CD4-positive, alpha-beta memory T cell (primary cell): Measurements from ENCODE around the gene UBB. TPM values are rescaled to one million over a fixed set of nuclear protein-coding genes. Genes with fewer than 3 reads are reported as not detected.
"Not testable (repeated sequence)": the region's sequence is repeated elsewhere in the genome, so short reads cannot be mapped to it uniquely, and the experiment has no call there.

Source experiments
- CTCF ChIA-PET: fragments of 350-600 bp; sonication (Branson Sonifier 250); formaldehyde crosslinking; loops from one replicate; lab custom pipeline; 2021; ENCODE audit warnings: inconsistent platforms; ENCODE audit not compliant: partially characterized antibody; lab: Charles Lee
- POLR2A ChIA-PET: fragments of 350-600 bp; sonication (Branson Sonifier 250); formaldehyde crosslinking; loops from one replicate; lab custom pipeline; 2021; ENCODE audit not compliant: partially characterized antibody; lab: Charles Lee
- DNase-seq, 5 donors: peaks; one replicate each; pipeline versions ENCODE4 v3.0.0 to v3.0.0-alpha.2; 2020 to 2022; ENCODE audit warnings: mixed read lengths in 1 of 5
- H3K27ac ChIP-seq: one replicate; pipeline ENCODE4 v1.7.0; 2013; ENCODE audit warnings: low read depth, low read length
- H3K27me3 ChIP-seq: 2 replicates; pipeline ENCODE4 v1.7.0; 2013; ENCODE audit warnings: mild to moderate bottlenecking, low read length, moderate library complexity; ENCODE audit not compliant: insufficient read depth
- H3K36me3 ChIP-seq: 2 replicates; pipeline ENCODE4 v1.7.0; 2013; ENCODE audit warnings: mild to moderate bottlenecking, low read length, moderate library complexity; ENCODE audit not compliant: insufficient read depth
- H3K4me1 ChIP-seq: 2 replicates; pipeline ENCODE4 v1.7.0; 2013; ENCODE audit warnings: mild to moderate bottlenecking, low read length, moderate library complexity; ENCODE audit not compliant: insufficient read depth
- H3K4me3 ChIP-seq, 2 donors: one replicate each; pipeline ENCODE4 v1.7.0; 2013; ENCODE audit warnings: low read length in 2 of 2, mild to moderate bottlenecking in 1 of 2
- H3K9me3 ChIP-seq, 2 donors: one replicate each; pipeline ENCODE4 v1.7.0; 2013; ENCODE audit warnings: low read length in 2 of 2, control low read depth in 1 of 2; ENCODE audit not compliant: control insufficient read depth in 1 of 2
- H3K27ac Mint-ChIP-seq, 7 donors: one replicate each; pipeline ENCODE4 v1.8.0; 2020 to 2021; ENCODE audit warnings: mixed read lengths in 7 of 7, mild to moderate bottlenecking in 6 of 7, inconsistent platforms in 3 of 7, moderate library complexity in 3 of 7
- H3K27me3 Mint-ChIP-seq, 2 donors: one replicate each; pipeline ENCODE4 v1.8.0; 2020 to 2021; ENCODE audit warnings: mixed read lengths in 2 of 2
- H3K36me3 Mint-ChIP-seq, 2 donors: one replicate each; pipeline ENCODE4 v1.8.0; 2020 to 2021; ENCODE audit warnings: mixed read lengths in 2 of 2, inconsistent platforms in 1 of 2, mild to moderate bottlenecking in 1 of 2
- H3K4me1 Mint-ChIP-seq, 4 donors: one replicate each; pipeline ENCODE4 v1.8.0; 2020 to 2021; ENCODE audit warnings: mixed read lengths in 4 of 4, mild to moderate bottlenecking in 1 of 4
- H3K4me3 Mint-ChIP-seq, 8 donors: one replicate each; pipeline ENCODE4 v1.8.0; 2020 to 2021; ENCODE audit warnings: mixed read lengths in 8 of 8, mild to moderate bottlenecking in 7 of 8, moderate library complexity in 6 of 8, inconsistent platforms in 3 of 8
- H3K9me3 Mint-ChIP-seq, 8 donors: one replicate each; pipeline ENCODE4 v1.8.0; 2020 to 2021; ENCODE audit warnings: mixed read lengths in 8 of 8, mild to moderate bottlenecking in 5 of 8, inconsistent platforms in 3 of 8, moderate library complexity in 1 of 8
- intact Hi-C: fragments of 100-400 bp; cut with micrococcal nuclease; formaldehyde crosslinking; loops from one replicate; pipeline ENCODE4 v1.15.1; 2023
- polyA plus RNA-seq, 2 donors: library from polyadenylated mRNA; unstranded; fragments of 300-500 nt; fragmentation: Illumina TruSeq; gene quantifications; one replicate each; pipeline ENCODE4 v1.2.3, GENCODE V29; 2021
- total RNA-seq, 2 experiments: library from RNA; stranded (reverse); gene quantifications; one replicate each; pipeline ENCODE4 v1.2.3, GENCODE V29; 2021

The UBB gene
- total and polyA plus RNA-seq, 4 experiments from 2014 or later: 523 to 1,970 (median 1,094) TPM

GRCh38 chr17:16383216-16383615 is 2.3 kb downstream of the UBB start:
- Mint-ChIP-seq H3K4me1 (peaks cover 36 to 62% (median 50%) of the 10 kb centered on the region in 4 donors), H3K9me3 (peaks cover 0 to 9% (median 0%) of the 10 kb centered on the region in 8 donors), H3K36me3 (peaks cover 20 to 39% of the 10 kb centered on the region in 2 donors), H3K27me3 (peaks cover 0 to 8% of the 10 kb centered on the region in 2 donors), H3K4me3 (peak overlapping the region; percentile 3 to 86 (median 37)), H3K27ac (peak overlapping the region in 5 of 7 donors; percentile 19 to 100 (median 60))
- POLR2A ChIA-PET: interaction anchor here (0.7 to 4.5 kb wide), 7 partner anchors 20 to 166 kb away, joined by 3 to 129 read pairs (median 4); partner anchors contain the start of genes PIGL and TRPV2
- no peak for DNase-seq
- CTCF ChIA-PET: interaction anchor here (1.2 to 5.9 kb wide), 5 partner anchors 19 to 70 kb away, joined by 3 to 86 read pairs (median 5); partner anchors contain the start of gene TRPV2
- H3K27ac ChIP-seq: no peak overlapping the region
- no peak overlapping the region for H3K4me3 ChIP-seq
- intact Hi-C loops: loop anchor here (5.0 kb wide), 2 partner anchors 69 to 154 kb away; no protein-coding TSS in a partner anchor
- no peaks in the 10 kb centered on the region for H3K9me3 ChIP-seq
- H3K27me3 ChIP-seq: no peaks in the 10 kb centered on the region
- peaks cover 30% of the 10 kb centered on the region for H3K4me1 ChIP-seq
- H3K36me3 ChIP-seq: peaks cover 11% of the 10 kb centered on the region

DNA sequence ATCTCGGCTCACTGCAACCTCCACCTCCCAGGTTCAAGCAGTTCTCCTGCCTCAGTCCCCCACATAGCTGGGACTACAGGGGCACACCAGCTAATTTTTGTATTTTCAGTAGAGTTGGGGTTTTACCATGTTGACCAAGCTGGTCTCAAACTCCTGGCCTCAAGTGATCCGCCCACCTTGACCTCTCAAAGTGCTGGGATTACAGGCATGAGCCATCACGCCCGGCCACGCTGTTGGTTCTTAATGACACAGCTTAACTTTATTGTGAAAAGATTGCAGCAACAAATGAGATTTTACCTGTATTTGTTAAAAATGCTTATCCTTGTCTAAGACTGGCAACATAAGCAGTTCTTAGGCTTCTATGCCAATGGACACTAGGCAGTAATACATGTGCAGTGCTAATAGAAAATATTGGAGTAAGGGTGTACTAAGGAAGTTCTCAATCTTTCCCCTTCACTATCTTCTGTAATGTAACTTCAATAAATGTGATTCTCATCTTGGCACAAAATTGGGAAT is 2.9 kb downstream of the UBB start:
- H3K4me1 ChIP-seq: peaks cover 30% of the 10 kb centered on the region
- ChIA-PET CTCF (interaction anchor here (1.2 to 5.9 kb wide), 5 partner anchors 20 to 70 kb away, joined by 3 to 86 read pairs (median 5); partner anchors contain the start of gene TRPV2), POLR2A (interaction anchor here (0.8 to 4.5 kb wide), 6 partner anchors 20 to 167 kb away, joined by 3 to 129 read pairs (median 16); partner anchors contain the start of genes PIGL and TRPV2)
- no peak for DNase-seq
- no peaks in the 10 kb centered on the region for H3K9me3 ChIP-seq
- H3K9me3 Mint-ChIP-seq: peaks cover 0 to 9% (median 0%) of the 10 kb centered on the region in 8 donors
- no peak overlapping the region for H3K4me3 ChIP-seq
- peaks cover 36 to 62% (median 50%) of the 10 kb centered on the region in 4 donors for H3K4me1 Mint-ChIP-seq
- H3K36me3 Mint-ChIP-seq: peaks cover 20 to 39% of the 10 kb centered on the region in 2 donors
- no peak overlapping the region for H3K27ac ChIP-seq
- peaks cover 0 to 8% of the 10 kb centered on the region in 2 donors for H3K27me3 Mint-ChIP-seq
- peak overlapping the region in 4 of 7 donors; percentile 15 to 100 (median 82) for H3K27ac Mint-ChIP-seq
- peak overlapping the region; percentile 3 to 66 (median 37) for H3K4me3 Mint-ChIP-seq
- no peaks in the 10 kb centered on the region for H3K27me3 ChIP-seq
- intact Hi-C loops: loop anchor here (5.0 kb wide), 2 partner anchors 68 to 153 kb away; no protein-coding TSS in a partner anchor
- H3K36me3 ChIP-seq: peaks cover 11% of the 10 kb centered on the region

- H3K27me3 Mint-ChIP-seq: peaks cover 0 to 8% of the 10 kb centered on the region in 2 donors
- H3K27ac Mint-ChIP-seq: peak overlapping the region in 3 of 7 donors; percentile 5 to 100 (median 77)
- H3K36me3 Mint-ChIP-seq: peaks cover 20 to 39% of the 10 kb centered on the region in 2 donors
- Histone ChIP-seq H3K27ac (no peak overlapping the region), H3K4me1 (peaks cover 30% of the 10 kb centered on the region), H3K36me3 (peaks cover 11% of the 10 kb centered on the region), H3K27me3 (no peaks in the 10 kb centered on the region), H3K9me3 (no peaks in the 10 kb centered on the region), H3K4me3 (no peak overlapping the region)
- H3K9me3 Mint-ChIP-seq: peaks cover 0 to 9% (median 0%) of the 10 kb centered on the region in 8 donors
- DNase-seq: no peak
- POLR2A ChIA-PET: interaction anchor here (1.0 to 2.4 kb wide), 2 partner anchors 29 to 31 kb away, joined by 3 to 14 read pairs; partner anchors contain the start of gene TRPV2
- H3K4me1 Mint-ChIP-seq: peaks cover 36 to 62% (median 50%) of the 10 kb centered on the region in 4 donors
- peak overlapping the region in 5 of 8 donors; percentile 16 to 66 (median 35) for H3K4me3 Mint-ChIP-seq
- CTCF ChIA-PET: interaction anchor here (0.6 to 5.9 kb wide), 9 partner anchors 18 to 137 kb away, joined by 3 to 86 read pairs (median 9); partner anchors contain the start of gene TRPV2
- intact Hi-C loops: loop anchor here (5.0 kb wide), 2 partner anchors 68 to 153 kb away; no protein-coding TSS in a partner anchor
Observed at GRCh38 chr17:16384557-16384956, 3.7 kb downstream of the UBB start.

- not testable (repeated sequence) for H3K9me3 Mint-ChIP-seq, H3K27ac ChIP-seq, H3K9me3 ChIP-seq, H3K27me3 ChIP-seq, DNase-seq, H3K27me3 Mint-ChIP-seq
- H3K36me3 ChIP-seq: peaks cover 11% of the 10 kb centered on the region
- peak overlapping the region; percentile 85 to 93 (median 87) for H3K4me3 Mint-ChIP-seq
- POLR2A ChIA-PET: interaction anchor here (2.4 kb wide), 1 partner anchor 29 kb away, joined by 14 read pairs; the partner anchor contains the start of gene TRPV2
- CTCF ChIA-PET: interaction anchor here (0.7 to 5.9 kb wide), 11 partner anchors 9 to 136 kb away, joined by 3 to 86 read pairs (median 7); partner anchors contain the start of gene TRPV2
- peaks cover 20 to 33% of the 10 kb centered on the region in 2 donors for H3K36me3 Mint-ChIP-seq
- peaks cover 34 to 53% (median 45%) of the 10 kb centered on the region in 4 donors for H3K4me1 Mint-ChIP-seq
- H3K4me3 ChIP-seq: peak overlapping the region in 1 of 2 donors; percentile 64
- H3K4me1 ChIP-seq: peaks cover 30% of the 10 kb centered on the region
- peak overlapping the region in 3 of 7 donors; percentile 41 to 84 (median 60) for H3K27ac Mint-ChIP-seq
- intact Hi-C loops: loop anchor here (1.0 kb wide), 2 partner anchors 29 to 135 kb away; partner anchors contain the start of gene TRPV2
Observed at GRCh38 chr17:16386126-16386507, 5.2 kb downstream of the UBB start.

DNA sequence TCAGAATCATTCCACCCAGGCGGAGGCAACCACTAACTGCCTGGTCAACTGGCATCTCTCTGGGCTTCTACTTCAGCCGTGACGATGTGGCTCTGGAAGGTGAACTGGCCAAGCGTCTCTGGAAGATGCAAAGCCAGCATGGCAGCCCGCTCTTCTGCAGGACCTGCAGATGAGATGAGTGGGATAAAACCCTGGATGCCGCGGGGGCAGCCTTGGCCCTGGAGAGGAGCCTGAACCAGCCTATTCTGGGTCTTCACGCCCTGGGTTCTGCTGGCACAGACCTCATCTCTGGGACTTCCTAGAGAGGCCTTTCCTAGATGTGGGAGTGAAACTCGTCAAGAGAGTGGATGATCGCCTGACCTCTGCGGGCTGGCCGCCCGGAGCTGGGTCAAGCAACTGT is 10.6 kb downstream of the UBB start:
- Mint-ChIP-seq H3K4me1 (peaks cover 6 to 13% (median 10%) of the 10 kb centered on the region in 4 donors), H3K27ac (no peak overlapping the region), H3K9me3 (no peaks in the 10 kb centered on the region), H3K36me3 (no peaks in the 10 kb centered on the region), H3K4me3 (no peak overlapping the region), H3K27me3 (peaks cover 0 to 4% of the 10 kb centered on the region in 2 donors)
- ChIA-PET CTCF (interaction anchor here (1.1 kb wide), 1 partner anchor 62 kb away, joined by 3 read pairs; no protein-coding TSS in a partner anchor), POLR2A (no interaction called here)
- intact Hi-C loops: no loop called here
- H3K4me1 ChIP-seq: peaks cover 2% of the 10 kb centered on the region
- H3K27ac ChIP-seq: no peak overlapping the region
- no peak for DNase-seq
- H3K27me3 ChIP-seq: no peaks in the 10 kb centered on the region
- no peaks in the 10 kb centered on the region for H3K9me3 ChIP-seq
- H3K36me3 ChIP-seq: no peaks in the 10 kb centered on the region
- no peak overlapping the region for H3K4me3 ChIP-seq

DNA sequence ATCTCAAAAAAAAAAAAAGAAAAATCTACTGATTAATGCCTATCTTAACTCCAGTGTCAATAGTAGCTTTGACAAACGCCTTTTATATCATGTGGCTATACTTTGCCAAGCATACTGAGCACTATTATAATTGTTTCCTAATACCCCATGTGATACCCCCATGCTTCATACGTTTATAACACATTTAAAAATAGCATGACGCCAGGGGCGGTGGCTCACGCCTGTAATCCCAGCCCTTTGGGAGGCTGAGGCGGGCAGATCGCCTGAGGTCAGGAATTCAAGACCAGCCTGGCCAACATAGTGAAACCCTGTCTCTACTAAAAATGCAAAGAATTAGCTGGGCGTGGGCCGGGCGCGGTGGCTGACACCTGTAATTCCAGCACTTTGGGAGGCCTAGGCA is 11.6 kb downstream of the UBB start:
- H3K36me3 Mint-ChIP-seq, DNase-seq, H3K4me3 Mint-ChIP-seq, H3K27me3 ChIP-seq, H3K9me3 ChIP-seq, H3K36me3 ChIP-seq, H3K4me1 Mint-ChIP-seq, H3K4me3 ChIP-seq, H3K27me3 Mint-ChIP-seq, H3K4me1 ChIP-seq, H3K9me3 Mint-ChIP-seq, intact Hi-C loops, H3K27ac ChIP-seq, H3K27ac Mint-ChIP-seq: not testable (repeated sequence)
- ChIA-PET POLR2A (interaction anchor here (1.2 kb wide), 1 partner anchor 12 kb away, joined by 4 read pairs; the partner anchor contains the start of gene UBB), CTCF (interaction anchor here (1.1 to 2.4 kb wide), 2 partner anchors 22 to 61 kb away, joined by 3 to 11 read pairs; partner anchors contain the start of gene TRPV2)

DNA sequence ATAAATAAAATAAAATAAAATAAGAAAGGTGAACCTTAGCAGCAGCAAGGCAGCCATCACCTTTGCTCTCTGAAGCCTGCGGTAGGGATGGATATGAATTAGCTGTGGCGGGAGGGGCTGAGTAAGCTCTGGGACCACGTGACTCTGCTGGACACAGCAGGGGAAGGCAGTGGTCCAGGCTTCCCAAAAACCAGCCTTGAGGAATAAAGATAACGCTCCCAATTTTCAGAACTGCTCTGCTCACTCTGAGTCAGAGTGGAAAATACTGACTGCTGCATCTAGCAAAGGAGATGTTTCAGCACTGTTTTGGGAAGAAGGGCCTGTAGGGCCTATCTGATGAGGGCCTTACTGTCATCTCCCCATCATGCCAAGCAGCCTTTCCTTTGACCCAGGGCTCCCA is 15.0 kb downstream of the UBB start:
- intact Hi-C loops, DNase-seq, H3K4me1 Mint-ChIP-seq, H3K36me3 ChIP-seq, H3K27ac ChIP-seq, H3K9me3 ChIP-seq, H3K9me3 Mint-ChIP-seq, CTCF ChIA-PET, H3K4me3 ChIP-seq, H3K4me3 Mint-ChIP-seq, H3K4me1 ChIP-seq, H3K27me3 Mint-ChIP-seq, H3K27me3 ChIP-seq, H3K36me3 Mint-ChIP-seq, H3K27ac Mint-ChIP-seq: not testable (repeated sequence)
- POLR2A ChIA-PET: interaction anchor here (1.0 kb wide), 1 partner anchor 21 kb away, joined by 3 read pairs; no protein-coding TSS in a partner anchor
